ENCODE data around the gene INAVA.

DNA sequence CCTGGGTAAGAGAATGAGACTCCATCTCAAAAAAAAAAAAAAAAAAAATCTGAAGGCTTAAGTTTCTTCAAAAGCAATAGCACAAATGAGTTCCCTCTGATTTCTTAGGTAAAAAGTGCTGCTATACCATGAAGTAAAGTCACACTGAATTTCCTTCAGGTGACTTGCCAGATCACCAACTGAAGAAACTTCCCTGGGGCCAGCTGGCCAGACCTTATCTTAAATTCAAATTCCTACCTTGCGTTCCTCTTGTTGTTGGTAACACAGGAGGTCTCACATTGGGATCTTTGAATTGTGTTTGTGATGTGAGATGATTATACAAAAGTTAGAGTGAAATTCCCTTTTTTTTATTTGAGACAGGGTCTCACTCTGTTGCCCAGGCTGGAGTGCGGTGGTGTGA, 11.8 kb downstream of the INAVA start:
- TF ChIP-seq, protein P1, sequence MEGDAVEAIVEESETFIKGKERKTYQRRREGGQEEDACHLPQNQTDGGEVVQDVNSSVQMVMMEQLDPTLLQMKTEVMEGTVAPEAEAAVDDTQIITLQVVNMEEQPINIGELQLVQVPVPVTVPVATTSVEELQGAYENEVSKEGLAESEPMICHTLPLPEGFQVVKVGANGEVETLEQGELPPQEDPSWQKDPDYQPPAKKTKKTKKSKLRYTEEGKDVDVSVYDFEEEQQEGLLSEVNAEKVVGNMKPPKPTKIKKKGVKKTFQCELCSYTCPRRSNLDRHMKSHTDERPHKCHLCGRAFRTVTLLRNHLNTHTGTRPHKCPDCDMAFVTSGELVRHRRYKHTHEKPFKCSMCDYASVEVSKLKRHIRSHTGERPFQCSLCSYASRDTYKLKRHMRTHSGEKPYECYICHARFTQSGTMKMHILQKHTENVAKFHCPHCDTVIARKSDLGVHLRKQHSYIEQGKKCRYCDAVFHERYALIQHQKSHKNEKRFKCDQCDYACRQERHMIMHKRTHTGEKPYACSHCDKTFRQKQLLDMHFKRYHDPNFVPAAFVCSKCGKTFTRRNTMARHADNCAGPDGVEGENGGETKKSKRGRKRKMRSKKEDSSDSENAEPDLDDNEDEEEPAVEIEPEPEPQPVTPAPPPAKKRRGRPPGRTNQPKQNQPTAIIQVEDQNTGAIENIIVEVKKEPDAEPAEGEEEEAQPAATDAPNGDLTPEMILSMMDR (IDR thresholded peaks at IDR 0.05) = no peak
- no peak for TF ChIP-seq RAD21 (conservative IDR thresholded peaks at IDR 0.05 in 1 of 2, IDR thresholded peaks at IDR 0.05 in 1 of 2)
- no peak for TF ChIP-seq MAZ (IDR thresholded peaks at IDR 0.05; ENCODE audit: borderline replicate concordance, low read depth, low read length)
- no peak for TF ChIP-seq POLR2A (IDR thresholded peaks at IDR 0.05; ENCODE audit: low read length)
- TF ChIP-seq RCOR1 (IDR thresholded peaks at IDR 0.05; ENCODE audit: low read depth, low read length) = no peak
- TF ChIP-seq, protein P2, sequence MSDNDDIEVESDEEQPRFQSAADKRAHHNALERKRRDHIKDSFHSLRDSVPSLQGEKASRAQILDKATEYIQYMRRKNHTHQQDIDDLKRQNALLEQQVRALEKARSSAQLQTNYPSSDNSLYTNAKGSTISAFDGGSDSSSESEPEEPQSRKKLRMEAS (IDR thresholded peaks at IDR 0.05) = no peak
- TF ChIP-seq, protein P3, sequence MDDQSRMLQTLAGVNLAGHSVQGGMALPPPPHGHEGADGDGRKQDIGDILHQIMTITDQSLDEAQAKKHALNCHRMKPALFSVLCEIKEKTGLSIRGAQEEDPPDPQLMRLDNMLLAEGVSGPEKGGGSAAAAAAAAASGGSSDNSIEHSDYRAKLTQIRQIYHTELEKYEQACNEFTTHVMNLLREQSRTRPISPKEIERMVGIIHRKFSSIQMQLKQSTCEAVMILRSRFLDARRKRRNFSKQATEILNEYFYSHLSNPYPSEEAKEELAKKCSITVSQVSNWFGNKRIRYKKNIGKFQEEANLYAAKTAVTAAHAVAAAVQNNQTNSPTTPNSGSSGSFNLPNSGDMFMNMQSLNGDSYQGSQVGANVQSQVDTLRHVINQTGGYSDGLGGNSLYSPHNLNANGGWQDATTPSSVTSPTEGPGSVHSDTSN (IDR thresholded peaks at IDR 0.05) = no peak
- TF ChIP-seq SMC3 (IDR thresholded peaks at IDR 0.05) = no peak
- TF ChIP-seq CHD2 (IDR thresholded peaks at IDR 0.05; ENCODE audit: low read length, partially characterized antibody) = no peak
- no peak for TF ChIP-seq EP300 (IDR thresholded peaks at IDR 0.05)
- TF ChIP-seq KDM5A (IDR thresholded peaks at IDR 0.05) = no peak
- TF ChIP-seq SREBF2 (IDR thresholded peaks at IDR 0.05) = no peak
- TF ChIP-seq, protein P4, sequence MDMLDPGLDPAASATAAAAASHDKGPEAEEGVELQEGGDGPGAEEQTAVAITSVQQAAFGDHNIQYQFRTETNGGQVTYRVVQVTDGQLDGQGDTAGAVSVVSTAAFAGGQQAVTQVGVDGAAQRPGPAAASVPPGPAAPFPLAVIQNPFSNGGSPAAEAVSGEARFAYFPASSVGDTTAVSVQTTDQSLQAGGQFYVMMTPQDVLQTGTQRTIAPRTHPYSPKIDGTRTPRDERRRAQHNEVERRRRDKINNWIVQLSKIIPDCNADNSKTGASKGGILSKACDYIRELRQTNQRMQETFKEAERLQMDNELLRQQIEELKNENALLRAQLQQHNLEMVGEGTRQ (IDR thresholded peaks at IDR 0.05) = no peak
- TF ChIP-seq JUNB (IDR thresholded peaks at IDR 0.05) = no peak
